ENCODE measurements around the gene FSCN2.

GRCh38 chr17:81528384-81528650, 140 bp downstream of the FSCN2 start:
- TF ChIP-seq CTCF (IDR thresholded peaks at IDR 0.05; ENCODE audit: low read length) (no peak), EZH2 (optimal IDR thresholded peaks at IDR 0.05; ENCODE audit: low read depth, low read length) (no peak)

Measured in MM.1S (cell line).